Brain microvascular endothelial cell (primary cell): ENCODE results near the gene DPYD.

Source experiments
- DNase-seq: peaks from one replicate; pipeline ENCODE4 v3.0.0-alpha.2; 2020
- H3K27ac ChIP-seq: fragments of 250-450 bp; sonication (Bioruptor Pico); 2 replicates; pipeline ENCODE4 v1.5.1; 2020; ENCODE audit warnings: mild to moderate bottlenecking, moderate library complexity
- H3K27me3 ChIP-seq: fragments of 250-450 bp; sonication (Bioruptor Pico); replicated peaks from 2 replicates; pipeline ENCODE4 v1.5.1; 2020; ENCODE audit warnings: mild to moderate bottlenecking
- H3K36me3 ChIP-seq: fragments of 250-450 bp; sonication (Bioruptor Pico); replicated peaks from 2 replicates; pipeline ENCODE4 v1.5.1; 2020; ENCODE audit warnings: mild to moderate bottlenecking
- H3K4me3 ChIP-seq: 2 replicates; pipeline ENCODE4 v1.5.1; 2011; ENCODE audit warnings: low read depth, mild to moderate bottlenecking, control low read depth, low read length, moderate library complexity
- CTCF ChIP-seq: IDR thresholded peaks from 2 replicates; pipeline ENCODE4 v1.5.1; 2011; ENCODE audit warnings: low read depth, mild to moderate bottlenecking, moderate library complexity, low read length, control low read depth, inconsistent platforms; ENCODE audit errors: missing control alignments
- in situ Hi-C: cut with HindIII; loops from 2 replicates; pipeline ENCODE4 v1.10.0; 2017; ENCODE audit warnings: low sequenced_read_pairs, low pct_ligation_motif_present

The DPYD gene

GRCh38 chr1:97571760-97572159, 349.1 kb downstream of the DPYD start:
- Histone ChIP-seq H3K27ac (no peak overlapping the region), H3K4me3 (no peak overlapping the region), H3K36me3 (no peaks in the 10 kb centered on the region), H3K27me3 (no peaks in the 10 kb centered on the region)
- no peak for DNase-seq
- no peak for TF ChIP-seq CTCF
- in situ Hi-C loops, result no loop called here

- no peak for DNase-seq
- no peaks in the 10 kb centered on the region for H3K36me3 ChIP-seq
- no peak overlapping the region for H3K27ac ChIP-seq
- H3K27me3 ChIP-seq, result no peaks in the 10 kb centered on the region
- no peak overlapping the region for H3K4me3 ChIP-seq
- no peak for TF ChIP-seq CTCF
- in situ Hi-C loops, result no loop called here
These were observed 350.1 kb downstream of the DPYD start for GRCh38 chr1:97570691-97571090.

GRCh38 chr1:97567000-97567749, 353.7 kb downstream of the DPYD start:
- in situ Hi-C loops, result no loop called here
- DNase-seq, result no peak
- Histone ChIP-seq H3K27me3 (no peaks in the 10 kb centered on the region), H3K4me3 (no peak overlapping the region), H3K36me3 (no peaks in the 10 kb centered on the region), H3K27ac (no peak overlapping the region)
- TF ChIP-seq CTCF, result no peak

GRCh38 chr1:97565886-97566285, 354.9 kb downstream of the DPYD start:
- in situ Hi-C loops, result no loop called here
- DNase-seq, result no peak
- Histone ChIP-seq H3K4me3 (no peak overlapping the region), H3K36me3 (no peaks in the 10 kb centered on the region), H3K27ac (no peak overlapping the region), H3K27me3 (no peaks in the 10 kb centered on the region)
- TF ChIP-seq CTCF, result no peak

- no peak for TF ChIP-seq CTCF
- in situ Hi-C loops, result no loop called here
- Histone ChIP-seq H3K36me3 (no peaks in the 10 kb centered on the region), H3K4me3 (no peak overlapping the region), H3K27ac (no peak overlapping the region), H3K27me3 (no peaks in the 10 kb centered on the region)
- no peak for DNase-seq
These were observed 356.9 kb downstream of the DPYD start for GRCh38 chr1:97563926-97564325.

GRCh38 chr1:97562081-97562480, 358.8 kb downstream of the DPYD start:
- Histone ChIP-seq H3K36me3 (no peaks in the 10 kb centered on the region), H3K27ac (no peak overlapping the region), H3K4me3 (no peak overlapping the region), H3K27me3 (no peaks in the 10 kb centered on the region)
- DNase-seq, result no peak
- TF ChIP-seq CTCF, result no peak
- in situ Hi-C loops, result no loop called here
